NB4 (cell line): ENCODE data around the gene MRNIP.

Experiments used
- DNase-seq: peaks from one replicate; pipeline ENCODE4 v3.0.0; 2010; ENCODE audit warnings: low read depth
- H3K4me3 ChIP-seq: one replicate; pipeline ENCODE4 v1.5.1; 2011; ENCODE audit warnings: mild to moderate bottlenecking, low read depth, low read length, moderate library complexity
- MYC ChIP-seq: IDR thresholded peaks from 2 replicates; pipeline ENCODE4 v1.6.1; 2011; ENCODE audit warnings: low read depth, low read length
- POLR2A ChIP-seq: IDR thresholded peaks from 2 replicates; pipeline ENCODE4 v1.6.1; 2011; ENCODE audit warnings: mild to moderate bottlenecking; ENCODE audit not compliant: insufficient read length; ENCODE audit errors: extremely low read depth
- TF ChIP-seq, protein P1 (sequence below): IDR thresholded peaks from one replicate; pipeline ENCODE4 v1.5.1; 2012; ENCODE audit warnings: low read depth, low read length
- TF ChIP-seq, protein P2 (sequence below): IDR thresholded peaks from 2 replicates; pipeline ENCODE4 v1.6.1; 2011; ENCODE audit warnings: low read depth, low read length

The MRNIP gene

DNA sequence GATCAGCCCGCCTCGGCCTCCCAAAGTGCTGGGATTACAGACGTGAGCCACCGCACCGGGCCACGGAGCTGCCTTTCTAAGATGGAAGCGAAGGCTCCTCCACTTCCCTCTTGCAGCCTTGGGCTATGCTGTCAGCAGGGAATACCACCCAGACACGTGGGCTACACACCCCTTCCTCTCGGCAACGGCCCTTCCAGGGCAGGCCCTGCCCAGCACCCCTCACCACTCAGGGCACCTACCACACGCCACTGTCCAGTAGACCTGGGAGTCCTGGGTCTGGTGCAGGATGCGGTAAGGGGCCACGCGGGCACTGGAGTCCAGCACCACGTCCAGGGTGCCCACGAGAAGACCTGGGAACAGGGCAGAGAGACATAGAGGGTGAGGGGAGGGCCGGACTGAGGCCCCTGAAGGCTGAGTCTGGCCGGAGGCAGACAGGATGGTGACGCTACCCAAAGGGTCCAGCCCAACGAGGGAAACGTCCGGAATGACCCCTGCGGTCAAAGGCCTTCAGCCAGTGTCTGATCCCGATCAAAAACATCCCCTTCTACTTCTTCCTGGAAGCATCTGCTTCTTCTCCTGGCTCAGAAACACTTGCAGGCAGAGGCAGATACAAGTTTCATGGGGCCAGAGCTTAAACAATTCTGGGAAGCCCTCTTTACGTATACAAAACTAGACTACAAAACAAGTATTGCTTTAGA is 46.0 kb upstream of the MRNIP start:
- no peak for TF ChIP-seq POLR2A
- TF ChIP-seq, protein P1, sequence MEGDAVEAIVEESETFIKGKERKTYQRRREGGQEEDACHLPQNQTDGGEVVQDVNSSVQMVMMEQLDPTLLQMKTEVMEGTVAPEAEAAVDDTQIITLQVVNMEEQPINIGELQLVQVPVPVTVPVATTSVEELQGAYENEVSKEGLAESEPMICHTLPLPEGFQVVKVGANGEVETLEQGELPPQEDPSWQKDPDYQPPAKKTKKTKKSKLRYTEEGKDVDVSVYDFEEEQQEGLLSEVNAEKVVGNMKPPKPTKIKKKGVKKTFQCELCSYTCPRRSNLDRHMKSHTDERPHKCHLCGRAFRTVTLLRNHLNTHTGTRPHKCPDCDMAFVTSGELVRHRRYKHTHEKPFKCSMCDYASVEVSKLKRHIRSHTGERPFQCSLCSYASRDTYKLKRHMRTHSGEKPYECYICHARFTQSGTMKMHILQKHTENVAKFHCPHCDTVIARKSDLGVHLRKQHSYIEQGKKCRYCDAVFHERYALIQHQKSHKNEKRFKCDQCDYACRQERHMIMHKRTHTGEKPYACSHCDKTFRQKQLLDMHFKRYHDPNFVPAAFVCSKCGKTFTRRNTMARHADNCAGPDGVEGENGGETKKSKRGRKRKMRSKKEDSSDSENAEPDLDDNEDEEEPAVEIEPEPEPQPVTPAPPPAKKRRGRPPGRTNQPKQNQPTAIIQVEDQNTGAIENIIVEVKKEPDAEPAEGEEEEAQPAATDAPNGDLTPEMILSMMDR, result no peak
- TF ChIP-seq MYC, result no peak
- TF ChIP-seq, protein P2, sequence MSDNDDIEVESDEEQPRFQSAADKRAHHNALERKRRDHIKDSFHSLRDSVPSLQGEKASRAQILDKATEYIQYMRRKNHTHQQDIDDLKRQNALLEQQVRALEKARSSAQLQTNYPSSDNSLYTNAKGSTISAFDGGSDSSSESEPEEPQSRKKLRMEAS, result no peak
- no peak overlapping the region for H3K4me3 ChIP-seq
- DNase-seq, result no peak

DNA sequence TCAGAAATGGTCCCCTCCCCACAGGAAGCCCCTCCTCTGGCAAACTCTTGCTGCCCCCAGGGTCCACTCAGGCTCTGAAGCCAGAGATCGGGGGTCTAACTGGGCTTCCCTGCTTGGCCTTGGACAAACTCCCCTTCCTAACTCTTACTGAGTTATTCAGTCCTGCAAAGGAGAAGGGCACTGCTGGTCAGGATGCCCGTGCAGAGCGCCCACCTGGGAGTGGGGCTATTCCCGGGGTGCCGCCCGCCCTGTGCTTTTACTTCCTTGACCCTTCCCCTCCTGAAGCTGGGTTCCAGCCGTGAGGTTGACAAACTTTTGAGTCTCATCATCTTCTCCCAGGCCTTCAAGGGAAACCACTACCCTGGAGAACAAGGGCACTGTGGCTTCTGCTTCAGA is 44.1 kb upstream of the MRNIP start:
- DNase-seq, result no peak
- H3K4me3 ChIP-seq, result no peak overlapping the region
- TF ChIP-seq MYC (no peak), POLR2A (no peak)
- TF ChIP-seq, protein P1, result no peak
- TF ChIP-seq, protein P2, result no peak

DNA sequence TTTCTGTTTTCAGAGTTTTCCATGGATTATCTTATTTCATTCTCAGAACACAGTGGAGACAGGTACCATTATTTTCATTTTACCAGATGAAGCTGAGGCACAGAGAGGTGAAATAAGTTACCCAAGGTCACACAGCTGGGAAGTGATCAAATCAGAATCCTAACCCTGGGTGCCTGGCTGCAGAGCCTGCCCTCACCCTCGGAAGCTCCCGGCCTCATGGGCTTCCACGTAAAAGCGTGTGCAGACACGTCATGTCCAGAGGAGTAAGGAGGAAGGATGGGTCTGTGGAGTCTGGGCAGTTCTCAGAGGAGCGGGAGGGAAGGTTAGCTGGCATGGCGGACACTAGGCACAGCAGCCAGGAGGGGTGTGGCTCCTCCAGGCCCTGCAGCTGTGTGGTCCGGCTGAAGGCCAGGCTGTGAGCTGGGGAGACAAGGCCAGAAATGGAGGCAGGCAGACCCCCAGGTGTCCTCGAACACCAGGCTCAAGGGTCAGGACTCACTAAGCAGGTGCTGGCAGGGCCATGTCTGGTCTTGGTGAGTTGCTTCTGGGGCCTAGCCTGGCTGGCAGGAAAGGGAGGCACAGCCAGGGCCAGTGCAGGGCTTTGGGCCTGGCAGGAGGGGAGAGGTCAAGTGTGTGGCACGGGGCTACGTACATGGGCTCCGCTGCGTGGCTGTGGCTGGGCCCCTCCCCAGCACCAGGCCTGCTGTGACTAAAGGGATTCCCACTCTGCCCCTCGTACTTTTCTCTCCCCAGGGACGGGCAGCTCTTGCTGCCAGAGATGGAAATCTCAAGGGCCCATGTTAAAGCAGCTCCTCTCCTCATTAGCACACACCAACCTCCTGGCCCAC is 43.5 kb upstream of the MRNIP start:
- TF ChIP-seq, protein P1, result no peak
- TF ChIP-seq POLR2A (no peak), MYC (no peak)
- H3K4me3 ChIP-seq, result no peak overlapping the region
- DNase-seq, result no peak

DNA sequence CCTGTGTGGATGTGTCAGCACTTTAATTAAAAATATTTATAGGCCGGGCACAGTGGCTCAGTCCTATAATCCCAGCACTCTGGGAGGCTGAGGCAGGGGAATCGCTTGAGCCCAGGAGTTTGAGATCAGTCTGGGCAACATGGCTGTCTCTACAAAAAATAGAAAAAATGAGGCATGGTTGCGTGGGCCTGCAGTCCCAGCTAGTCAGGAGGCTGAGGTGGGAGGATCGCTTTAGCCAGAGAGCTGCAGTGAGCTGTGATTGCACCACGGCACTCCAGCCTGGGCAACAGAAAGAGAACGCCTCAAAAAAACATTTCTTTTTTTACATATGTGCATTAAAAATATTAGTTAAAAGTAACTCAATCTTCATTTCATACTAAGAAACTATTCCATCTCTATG is 42.8 kb upstream of the MRNIP start:
- H3K4me3 ChIP-seq, result no peak overlapping the region
- no peak for DNase-seq
- TF ChIP-seq, protein P1, result no peak
- TF ChIP-seq MYC (no peak), POLR2A (no peak)
- TF ChIP-seq, protein P2, result no peak

DNA sequence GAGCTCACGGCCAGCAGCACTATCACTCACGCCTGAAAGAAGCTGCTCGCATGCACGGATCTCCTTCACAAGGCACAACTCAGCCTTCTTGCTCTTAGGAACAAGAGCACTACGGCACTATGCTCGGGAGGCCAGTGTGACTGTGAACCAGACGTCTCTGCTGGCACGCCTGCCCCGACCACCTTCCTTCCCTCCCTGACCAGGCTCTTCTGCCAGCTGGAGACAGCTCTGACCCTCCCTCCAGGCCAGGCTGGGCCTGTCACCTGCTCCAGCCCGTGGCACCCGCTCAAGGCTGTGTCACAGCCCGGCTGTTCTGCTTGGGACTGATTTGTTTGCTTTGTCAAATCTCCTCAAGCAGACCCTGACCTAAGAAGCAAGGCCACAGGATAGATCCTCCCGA is 42.1 kb upstream of the MRNIP start:
- TF ChIP-seq, protein P2, result no peak
- TF ChIP-seq, protein P1, result no peak
- no peak for TF ChIP-seq MYC
- no peak for TF ChIP-seq POLR2A

More for the DNA sequence above, 42.1 kb upstream of the MRNIP start:
- DNase-seq, result no peak
- H3K4me3 ChIP-seq, result no peak overlapping the region
